A673 (cell line): ENCODE data around the gene TNFRSF4.

ENCODE experiments used
- EZH2 ChIP-seq: fragments of 200-600 bp; sonication (generic); IDR thresholded peaks from 2 replicates; pipeline ENCODE4 v1.6.1; 2017; ENCODE audit warnings: borderline replicate concordance, low read depth, mild to moderate bottlenecking, mixed read lengths, antibody characterized with exemption, low read length; ENCODE audit not compliant: poor library complexity, severe bottlenecking
- TF ChIP-seq, protein P1 (sequence below): fragments of 300-800, 200-600 bp; sonication (generic); conservative IDR thresholded peaks from 2 replicates; pipeline ENCODE4 v1.5.1; 2017; ENCODE audit warnings: low read depth, mild to moderate bottlenecking, antibody characterized with exemption, low read length, moderate library complexity, mixed read lengths

DNA sequence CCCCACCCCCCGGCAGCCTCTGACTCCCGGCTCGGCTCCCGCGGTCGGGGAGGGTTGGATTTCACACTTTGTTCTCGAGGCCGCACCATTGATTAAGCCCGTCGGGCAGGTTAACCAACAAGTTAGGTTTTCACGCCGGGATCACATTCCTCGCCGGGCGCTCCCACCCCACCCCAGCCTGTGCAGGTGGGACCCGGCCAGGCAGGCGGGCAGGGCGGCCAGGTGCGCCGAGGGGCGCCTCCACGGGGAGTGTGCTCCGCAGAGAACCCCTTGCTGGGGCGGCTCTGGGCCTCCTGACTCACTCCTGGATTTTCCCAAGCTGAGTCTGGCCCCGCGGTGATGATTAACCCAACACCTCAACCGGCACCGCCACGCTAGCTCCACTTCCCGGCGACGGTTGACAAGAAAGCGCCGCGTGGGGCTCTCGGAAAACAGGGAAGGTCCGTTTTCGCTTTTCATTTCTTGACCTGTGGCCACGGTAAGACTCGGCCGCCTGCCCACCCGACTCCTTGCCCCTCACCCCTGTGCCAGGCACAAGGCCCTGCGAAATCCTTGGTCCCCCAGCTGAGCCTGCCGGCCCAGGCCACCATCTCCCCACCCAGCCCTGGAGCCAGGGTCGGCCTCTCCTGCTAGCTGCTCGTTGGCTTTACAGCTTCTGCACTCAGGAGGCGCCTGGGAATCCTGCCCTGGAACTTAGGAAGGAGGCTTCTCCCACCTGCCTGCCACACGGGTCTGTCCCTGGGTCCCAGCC lies 49.1 kb downstream of the TNFRSF4 start:
- TF ChIP-seq, protein P1, sequence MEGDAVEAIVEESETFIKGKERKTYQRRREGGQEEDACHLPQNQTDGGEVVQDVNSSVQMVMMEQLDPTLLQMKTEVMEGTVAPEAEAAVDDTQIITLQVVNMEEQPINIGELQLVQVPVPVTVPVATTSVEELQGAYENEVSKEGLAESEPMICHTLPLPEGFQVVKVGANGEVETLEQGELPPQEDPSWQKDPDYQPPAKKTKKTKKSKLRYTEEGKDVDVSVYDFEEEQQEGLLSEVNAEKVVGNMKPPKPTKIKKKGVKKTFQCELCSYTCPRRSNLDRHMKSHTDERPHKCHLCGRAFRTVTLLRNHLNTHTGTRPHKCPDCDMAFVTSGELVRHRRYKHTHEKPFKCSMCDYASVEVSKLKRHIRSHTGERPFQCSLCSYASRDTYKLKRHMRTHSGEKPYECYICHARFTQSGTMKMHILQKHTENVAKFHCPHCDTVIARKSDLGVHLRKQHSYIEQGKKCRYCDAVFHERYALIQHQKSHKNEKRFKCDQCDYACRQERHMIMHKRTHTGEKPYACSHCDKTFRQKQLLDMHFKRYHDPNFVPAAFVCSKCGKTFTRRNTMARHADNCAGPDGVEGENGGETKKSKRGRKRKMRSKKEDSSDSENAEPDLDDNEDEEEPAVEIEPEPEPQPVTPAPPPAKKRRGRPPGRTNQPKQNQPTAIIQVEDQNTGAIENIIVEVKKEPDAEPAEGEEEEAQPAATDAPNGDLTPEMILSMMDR: no peak
- no peak for TF ChIP-seq EZH2
